K562 (cell line): ENCODE data around the gene CAMK2D. TPM values are rescaled to one million over a fixed set of nuclear protein-coding genes. Genes with fewer than 3 reads are reported as not detected.

ENCODE experiments used
- ATAC-seq: fragments of 200-7000 bp; cut with Tn5 transposase; 3 replicates; pipeline ENCODE4 v1.9.1; 2020; ENCODE audit warnings: moderate library complexity
- BruUV-seq: library from RNA; stranded (reverse); fragments of 400-500 nt; replicated peaks from 2 replicates; lab custom pipeline; 2021; lab: Mats Ljungman, UMichigan
- CTCF ChIA-PET: fragments of 300-600 bp; formaldehyde crosslinking; extraction: SDS; loops from one replicate; lab custom pipeline; 2021; ENCODE audit warnings: low intra/inter-chr PET ratio; lab: Yijun Ruan, JAX
- POLR2A ChIA-PET: fragments of 300-600, 350-650 bp; sonication (Branson Sonifier 250); formaldehyde crosslinking; extraction: SDS; loops from one replicate; lab custom pipeline; 2021; ENCODE audit warnings: antibody characterized with exemption, inconsistent platforms; lab: Yijun Ruan, JAX
- DNase-seq, 4 experiments: peaks; one replicate each; pipeline versions ENCODE4 v3.0.0 to v3.0.0-alpha.2; 2011 to 2018; ENCODE audit warnings: low spot score in 3 of 4, mixed read lengths in 3 of 4; ENCODE audit errors: extremely low read depth in 1 of 4
- FAIRE-seq: peaks from 2 replicates; lab custom pipeline; 2011; peaks lifted over from hg19 to GRCh38; lab: Jason Lieb, UNC
- H2AFZ ChIP-seq: 2 replicates; pipeline ENCODE4 v1.6.0; 2011; ENCODE audit warnings: low read depth, low read length, control low read depth, inconsistent platforms
- H3K27ac ChIP-seq: fragments of 200-600 bp; 3 replicates; pipeline ENCODE4 v1.8.0; 2011; ENCODE audit warnings: low read depth, mild to moderate bottlenecking, control low read depth, inconsistent platforms, low read length, moderate library complexity, mixed read lengths; ENCODE audit errors: extremely low read depth
- H3K27me3 ChIP-seq, 2 experiments: fragments of 300-600 bp in 1 of 2; 2 replicates in 1 of 2; 3 replicates in 1 of 2; pipeline versions ENCODE4 v1.6.0 to v1.8.0; 2011; ENCODE audit warnings: inconsistent platforms in 2 of 2, low read length in 2 of 2, mild to moderate bottlenecking in 1 of 2, mixed read lengths in 1 of 2, moderate library complexity in 1 of 2; ENCODE audit not compliant: control insufficient read depth in 2 of 2, insufficient read depth in 2 of 2
- H3K36me3 ChIP-seq: fragments of 300-600 bp; 3 replicates; pipeline ENCODE4 v1.8.0; 2011; ENCODE audit warnings: mild to moderate bottlenecking, low read length, inconsistent platforms; ENCODE audit not compliant: control insufficient read depth, insufficient read depth
- H3K4me1 ChIP-seq, 2 experiments: fragments of 200-600 bp in 1 of 2; replicated peaks in 1 of 2; 2 replicates in 1 of 2; 3 replicates in 1 of 2; pipeline versions ENCODE4 v1.5.1 to v1.8.0; 2011; ENCODE audit warnings: inconsistent platforms in 2 of 2, low read length in 2 of 2, mild to moderate bottlenecking in 1 of 2, mixed read lengths in 1 of 2, moderate library complexity in 1 of 2; ENCODE audit not compliant: control insufficient read depth in 2 of 2, insufficient read depth in 2 of 2
- H3K4me2 ChIP-seq: 2 replicates; pipeline ENCODE4 v1.6.1; 2011; ENCODE audit warnings: low read length, control low read depth, inconsistent platforms, mixed read lengths; ENCODE audit not compliant: insufficient read depth
- H3K4me3 ChIP-seq: fragments of 200-600 bp; sonication (generic), shearing (Covaris generic); 2 replicates; pipeline ENCODE4 v1.5.1; 2016; ENCODE audit warnings: control low read depth, inconsistent platforms
- H3K79me2 ChIP-seq: fragments of 200-600 bp; 3 replicates; pipeline ENCODE4 v1.8.0; 2011; ENCODE audit warnings: low read length, inconsistent platforms; ENCODE audit not compliant: control insufficient read depth, insufficient read depth
- H3K9ac ChIP-seq, 2 experiments: 2 replicates each; pipeline versions ENCODE4 v1.6.0 to v1.6.1; 2011; ENCODE audit warnings: low read depth in 2 of 2, low read length in 2 of 2, control low read depth in 1 of 2, inconsistent platforms in 1 of 2, mild to moderate bottlenecking in 1 of 2, mixed read lengths in 1 of 2; ENCODE audit not compliant: insufficient read depth in 1 of 2
- H3K9me1 ChIP-seq: one replicate; pipeline ENCODE4 v1.6.0; 2011; ENCODE audit warnings: inconsistent platforms, mild to moderate bottlenecking, low read length, moderate library complexity; ENCODE audit not compliant: control insufficient read depth, insufficient read depth
- H3K9me3 ChIP-seq: replicated peaks from 2 replicates; pipeline ENCODE4 v1.5.1; 2011; ENCODE audit warnings: low read depth, low read length, inconsistent platforms; ENCODE audit not compliant: control insufficient read depth, insufficient read depth
- H4K20me1 ChIP-seq: replicated peaks from 2 replicates; pipeline ENCODE4 v1.6.1; 2011; ENCODE audit warnings: low read length, inconsistent platforms, mixed read lengths; ENCODE audit not compliant: control insufficient read depth, insufficient read depth
- CC2D1A ChIP-seq: fragments of 450-650 bp; IDR thresholded peaks from 2 replicates; pipeline ENCODE4 v1.6.1; 2017; ENCODE audit warnings: mild to moderate bottlenecking
- DMBX1 ChIP-seq: fragments of 250-450 bp; sonication (Bioruptor Pico); IDR thresholded peaks from 2 replicates; pipeline ENCODE4 v1.8.0; 2022; ENCODE audit warnings: inconsistent platforms, mild to moderate bottlenecking, moderate library complexity, borderline replicate concordance
- MCM2 ChIP-seq: fragments of 450-650 bp; IDR thresholded peaks from 2 replicates; pipeline ENCODE4 v1.6.1; 2017; ENCODE audit warnings: low read depth, mild to moderate bottlenecking
- POLR2B ChIP-seq: fragments of 450-650 bp; IDR thresholded peaks from 2 replicates; pipeline ENCODE4 v1.6.1; 2018; ENCODE audit warnings: low read depth; ENCODE audit not compliant: partially characterized antibody
- POLR3A ChIP-seq: IDR thresholded peaks from 2 replicates; pipeline ENCODE4 v1.6.1; 2011; ENCODE audit warnings: borderline replicate concordance, mild to moderate bottlenecking, moderate library complexity; ENCODE audit not compliant: insufficient read length, insufficient read depth; ENCODE audit errors: extremely low read depth
- TCF7L2 ChIP-seq: fragments of 150-350 bp; IDR thresholded peaks from 2 replicates; pipeline ENCODE4 v1.6.1; 2016; ENCODE audit warnings: low read depth, mild to moderate bottlenecking, low read length, moderate library complexity
- TFAM ChIP-seq: fragments of 250-450 bp; sonication (Bioruptor Pico); conservative IDR thresholded peaks from 2 replicates; pipeline ENCODE4 v1.5.0; 2021; ENCODE audit warnings: mild to moderate bottlenecking, moderate library complexity
- ZNF324 ChIP-seq: fragments of 250-450 bp; sonication (Bioruptor Pico); IDR thresholded peaks from 2 replicates; pipeline ENCODE4 v1.4.0; 2020; ENCODE audit warnings: mild to moderate bottlenecking
- ZNF766 ChIP-seq: fragments of 200-800 bp; sonication (Bioruptor generic); conservative IDR thresholded peaks from 2 replicates; pipeline ENCODE4 v1.6.1; 2016; ENCODE audit warnings: missing genetic modification characterization, missing compliant biosample characterization
- WGBS: fragments of 100-300 bp; shearing (Covaris generic); methylation state at CpG from one replicate; pipeline ENCODE4 v1.1.6; 2016; ENCODE audit warnings: low coverage, mixed read lengths; ENCODE audit not compliant: insufficient coverage; ENCODE audit errors: missing lambda C conversion rate; 5-methylcytosine and 5-hydroxymethylcytosine counted together
- in situ Hi-C: fragments of 300-500 bp; cut with MboI; formaldehyde crosslinking; loops from 4 replicates; pipeline ENCODE4 v1.15.0; 2018; ENCODE audit warnings: inconsistent platforms, mixed read lengths
- intact Hi-C: fragments of 100-400 bp; cut with micrococcal nuclease; formaldehyde crosslinking; loops from 2 replicates; pipeline ENCODE4 v1.14.2; 2022
- polyA plus RNA-seq, 8 experiments: library from polyadenylated mRNA; depleted of rRNA in 4 of 8; stranded (reverse) in 5 of 8; unstranded in 3 of 8; fragments of >200 nt; fragmentation: Nextera tagmentation in 2 of 8; fragmentation: Illumina TruSeq in 1 of 8; extraction: Ambion mirVana in 2 of 8; extraction: Trizol in 1 of 8; gene quantifications; 2 replicates each; pipeline versions ENCODE4 v1.2.1 to v1.2.3, GENCODE V29; 2011 to 2014; ENCODE audit warnings: inconsistent platforms in 1 of 8, missing spikeins in 1 of 8
- total RNA-seq, 7 experiments: library from RNA; depleted of rRNA in 6 of 7; stranded (reverse); fragments of >200 nt in 6 of 7; fragmentation: Illumina TruSeq in 2 of 7; extraction: Trizol in 2 of 7; gene quantifications; 2 replicates each; pipeline versions ENCODE4 v1.2.1 to v1.2.3, GENCODE V29; 2011 to 2021; ENCODE audit warnings: low replicate concordance in 1 of 7
- TF ChIP-seq, protein P1 (sequence below): fragments of 450-650 bp; IDR thresholded peaks from 2 replicates; pipeline ENCODE4 v1.6.1; 2016
- TF ChIP-seq, protein P2 (sequence below), 2 experiments: IDR thresholded peaks; 2 replicates each; pipeline ENCODE4 v1.6.1; 2011; ENCODE audit warnings: borderline replicate concordance in 1 of 2, control low read depth in 1 of 2, low read depth in 1 of 2, low read length in 1 of 2, mild to moderate bottlenecking in 1 of 2, mixed read lengths in 1 of 2, moderate library complexity in 1 of 2; ENCODE audit not compliant: insufficient read depth in 1 of 2, insufficient read length in 1 of 2, poor library complexity in 1 of 2, severe bottlenecking in 1 of 2; ENCODE audit errors: extremely low read depth in 1 of 2

The CAMK2D gene
- total and polyA plus RNA-seq, 9 of the 15 experiments (the other 6 are each of a cell fraction or from before 2014, with no cell fraction given), result 0.01 to 0.33 (median 0.04) TPM; not detected in 2

DNA sequence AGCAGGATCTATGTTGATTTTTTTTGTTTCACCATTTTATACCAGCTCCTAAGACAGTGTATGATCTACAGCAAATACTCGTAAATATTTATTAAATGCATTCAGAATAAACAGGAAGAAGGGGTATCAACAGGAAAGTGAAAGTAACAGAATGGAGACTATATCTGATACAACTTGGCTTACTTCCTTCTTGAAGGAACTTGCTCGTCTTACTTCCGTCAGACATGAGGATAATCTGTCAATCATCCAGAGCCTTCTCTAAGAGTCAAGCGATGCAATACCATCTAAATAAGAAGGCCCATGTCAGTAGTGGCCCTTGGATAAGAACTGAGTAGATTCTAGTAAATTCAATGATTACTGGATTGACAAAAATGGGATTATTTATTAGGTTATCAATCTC is 84.2 kb downstream of the CAMK2D start:
- intact Hi-C loops, result no loop called here
- 3% methylated on average over 4 of the region's 4 CpGs for WGBS
- DNase-seq (no peak), FAIRE-seq (no peak), ATAC-seq (no peak)
- in situ Hi-C loops, result no loop called here
- Histone ChIP-seq H3K27ac (no peak overlapping the region), H3K4me2 (no peak overlapping the region), H3K9me3 (no peaks in the 10 kb centered on the region), H3K9ac (no peak overlapping the region), H3K4me1 (no peaks in the 10 kb centered on the region), H2AFZ (no peak overlapping the region), H3K9me1 (no peaks in the 10 kb centered on the region), H3K27me3 (no peaks in the 10 kb centered on the region), H3K4me3 (no peak overlapping the region), H3K36me3 (no peaks in the 10 kb centered on the region), H3K79me2 (no peaks in the 10 kb centered on the region), H4K20me1 (no peaks in the 10 kb centered on the region)
- BruUV-seq, result no TSS peak
- TF ChIP-seq, protein P1, sequence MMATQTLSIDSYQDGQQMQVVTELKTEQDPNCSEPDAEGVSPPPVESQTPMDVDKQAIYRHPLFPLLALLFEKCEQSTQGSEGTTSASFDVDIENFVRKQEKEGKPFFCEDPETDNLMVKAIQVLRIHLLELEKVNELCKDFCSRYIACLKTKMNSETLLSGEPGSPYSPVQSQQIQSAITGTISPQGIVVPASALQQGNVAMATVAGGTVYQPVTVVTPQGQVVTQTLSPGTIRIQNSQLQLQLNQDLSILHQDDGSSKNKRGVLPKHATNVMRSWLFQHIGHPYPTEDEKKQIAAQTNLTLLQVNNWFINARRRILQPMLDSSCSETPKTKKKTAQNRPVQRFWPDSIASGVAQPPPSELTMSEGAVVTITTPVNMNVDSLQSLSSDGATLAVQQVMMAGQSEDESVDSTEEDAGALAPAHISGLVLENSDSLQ, result peak; percentile 54
- TF ChIP-seq CC2D1A, result no peak
- ChIA-PET POLR2A (no interaction called here), CTCF (no interaction called here)

DNA sequence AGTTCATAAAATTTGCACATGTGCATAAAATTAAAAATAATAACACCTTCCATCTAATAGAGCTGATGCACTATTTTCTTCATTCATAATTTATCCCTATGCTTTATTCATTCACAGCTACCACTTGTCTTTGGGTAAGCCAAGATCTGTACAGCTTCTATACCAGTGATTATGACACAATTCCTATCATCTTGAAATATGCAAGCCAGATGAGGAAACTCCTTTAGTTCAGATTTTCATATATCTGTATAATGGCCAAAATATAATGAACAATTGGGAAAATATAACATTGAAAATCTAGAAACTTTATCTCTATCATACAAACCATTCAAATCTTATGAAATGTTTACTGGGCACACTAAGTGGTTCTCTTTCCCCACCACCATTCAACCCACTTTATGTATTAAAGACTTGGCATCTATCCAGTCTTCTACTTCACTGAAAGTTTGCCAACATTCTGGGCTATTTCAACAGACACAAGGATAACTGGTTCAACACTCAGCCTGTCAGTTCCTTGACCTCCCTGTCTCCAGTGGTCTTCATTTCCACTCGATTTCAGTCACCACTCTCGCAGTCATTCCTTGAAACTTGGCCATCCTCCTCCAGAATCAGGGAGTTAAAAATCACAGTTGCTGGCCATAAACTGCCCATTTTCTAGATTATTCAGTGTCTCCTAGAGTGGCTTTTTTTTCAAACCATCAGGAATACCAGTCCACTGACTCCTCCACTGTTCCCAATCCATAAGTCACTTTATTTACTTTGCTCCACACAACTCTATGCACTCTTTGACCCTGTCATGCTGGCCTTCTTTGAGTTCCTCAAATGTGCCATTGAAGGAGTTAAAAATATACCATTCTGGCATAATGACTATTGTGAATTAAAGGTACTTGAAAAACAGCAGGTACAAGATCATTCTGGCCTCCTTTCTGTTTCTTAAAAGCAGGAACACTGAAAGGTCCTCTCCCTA is 85.5 kb downstream of the CAMK2D start:
- no peak for ATAC-seq
- Histone ChIP-seq H4K20me1 (no peaks in the 10 kb centered on the region), H3K4me2 (no peak overlapping the region), H3K36me3 (no peaks in the 10 kb centered on the region), H3K4me1 (no peaks in the 10 kb centered on the region), H3K27ac (no peak overlapping the region), H3K4me3 (no peak overlapping the region), H3K27me3 (no peaks in the 10 kb centered on the region), H3K9me1 (no peaks in the 10 kb centered on the region), H3K79me2 (no peaks in the 10 kb centered on the region), H3K9me3 (no peaks in the 10 kb centered on the region), H2AFZ (no peak overlapping the region), H3K9ac (no peak overlapping the region)
- DNase-seq, result no peak
- ChIA-PET POLR2A (no interaction called here), CTCF (no interaction called here)
- intact Hi-C loops, result no loop called here
- BruUV-seq, result no TSS peak
- in situ Hi-C loops, result no loop called here
- TF ChIP-seq, protein P2, sequence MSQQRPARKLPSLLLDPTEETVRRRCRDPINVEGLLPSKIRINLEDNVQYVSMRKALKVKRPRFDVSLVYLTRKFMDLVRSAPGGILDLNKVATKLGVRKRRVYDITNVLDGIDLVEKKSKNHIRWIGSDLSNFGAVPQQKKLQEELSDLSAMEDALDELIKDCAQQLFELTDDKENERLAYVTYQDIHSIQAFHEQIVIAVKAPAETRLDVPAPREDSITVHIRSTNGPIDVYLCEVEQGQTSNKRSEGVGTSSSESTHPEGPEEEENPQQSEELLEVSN (IDR thresholded peaks at IDR 0.05; ENCODE audit: borderline replicate concordance in 1 of 2, extremely low read depth in 1 of 2, insufficient read depth in 1 of 2, insufficient read length in 1 of 2, low read depth in 1 of 2, low read length in 1 of 2, poor library complexity in 1 of 2, severe bottlenecking in 1 of 2), result no peak
- no peak for TF ChIP-seq TFAM (CRISPR knock-in tag)
- no peak for TF ChIP-seq ZNF766 (CRISPR knock-in tag)
- TF ChIP-seq MCM2, result no peak
- no peak for TF ChIP-seq ZNF324 (CRISPR knock-in tag)
- TF ChIP-seq TCF7L2, result no peak
- TF ChIP-seq DMBX1 (CRISPR knock-in tag), result no peak
- TF ChIP-seq POLR2B, result no peak
- no peak for TF ChIP-seq POLR3A
- WGBS, result 0% methylated on average over 2 of the region's 2 CpGs
- FAIRE-seq, result no peak
